GM12865 (cell line): Measurements from ENCODE around the gene SAT2.
"Not testable (repeated sequence)": the region's sequence is repeated elsewhere in the genome, so short reads cannot be mapped to it uniquely, and the experiment has no call there.

Source experiments
- DNase-seq: peaks from one replicate; pipeline ENCODE4 v3.0.0; 2010; ENCODE audit warnings: low read depth
- H3K4me3 ChIP-seq: 2 replicates; pipeline ENCODE4 v1.5.1; 2011; ENCODE audit warnings: mild to moderate bottlenecking, low read depth, low read length, control low read depth
- CTCF ChIP-seq: IDR thresholded peaks from 2 replicates; pipeline ENCODE4 v1.5.1; 2011; ENCODE audit warnings: low read length, control low read depth, low read depth, inconsistent platforms; ENCODE audit not compliant: insufficient read depth; ENCODE audit errors: missing control alignments

The SAT2 gene

GRCh38 chr17:7650509-7651096 lies 23.0 kb upstream of the SAT2 start, which contains the start of gene ATP1B2:
Gene ATP1B2, plus strand, starts transcription at chr17:7650926. Its CDS starts 593 bp downstream, at chr17:7651519.
- peak within 1 kb of the TSS; percentile 13 for H3K4me3 ChIP-seq
- DNase-seq = peak; percentile 59
- no peak for TF ChIP-seq CTCF

- H3K4me3 ChIP-seq = no peak overlapping the region
- TF ChIP-seq CTCF = no peak
- DNase-seq = no peak
Observed at GRCh38 chr17:7647018-7647417, 19.4 kb upstream of the SAT2 start.

GRCh38 chr17:7646457-7646856 lies 18.8 kb upstream of the SAT2 start:
- no peak for TF ChIP-seq CTCF
- no peak for DNase-seq

GRCh38 chr17:7644775-7645174 lies 17.2 kb upstream of the SAT2 start:
- peak; percentile 21 for DNase-seq
- TF ChIP-seq CTCF = no peak
- no peak overlapping the region for H3K4me3 ChIP-seq

More at GRCh38 chr17:7646457-7646856, 18.8 kb upstream of the SAT2 start:
- no peak overlapping the region for H3K4me3 ChIP-seq

- DNase-seq, H3K4me3 ChIP-seq: not testable (repeated sequence)
Observed at GRCh38 chr17:7641635-7642034, 14.0 kb upstream of the SAT2 start.

GRCh38 chr17:7640783-7641182 lies 13.2 kb upstream of the SAT2 start:
- no peak overlapping the region for H3K4me3 ChIP-seq
- no peak for TF ChIP-seq CTCF
- DNase-seq = no peak

- TF ChIP-seq CTCF = no peak
- no peak for DNase-seq
- H3K4me3 ChIP-seq = no peak overlapping the region
Observed at GRCh38 chr17:7636163-7636562, 8.5 kb upstream of the SAT2 start.
